Thyroid gland (tissue), 4 donors: ENCODE results near the gene ZBTB12. TPM values are rescaled to one million over a fixed set of nuclear protein-coding genes. Genes with fewer than 3 reads are reported as not detected.

Experiments used
- DNase-seq, 2 donors: peaks; one replicate each; pipeline ENCODE4 v3.0.0-alpha.2; 2019
- H3K27ac ChIP-seq, 3 donors: fragments of 200-600 bp; sonication (generic); 1 replicate in 2 of 3; 2 replicates in 1 of 3; pipeline ENCODE4 v1.5.1; 2016 to 2019; ENCODE audit warnings: mild to moderate bottlenecking in 1 of 3, moderate library complexity in 1 of 3
- H3K27me3 ChIP-seq: fragments of 200-600 bp; sonication (generic); one replicate; pipeline ENCODE4 v1.5.1; 2019
- H3K36me3 ChIP-seq, 2 donors: fragments of 200-600 bp; sonication (generic); one replicate each; pipeline ENCODE4 v1.5.1; 2016 to 2019
- H3K4me1 ChIP-seq, 2 donors: fragments of 200-600 bp; sonication (generic); one replicate each; pipeline ENCODE4 v1.5.1; 2017 to 2019
- H3K4me3 ChIP-seq, 3 donors: fragments of 200-600 bp; sonication (generic); replicated peaks in 1 of 3; 1 replicate in 2 of 3; 2 replicates in 1 of 3; pipeline ENCODE4 v1.5.1; 2016; ENCODE audit warnings: mild to moderate bottlenecking in 1 of 3
- H3K9me3 ChIP-seq: fragments of 200-600 bp; sonication (generic); one replicate; pipeline ENCODE4 v1.5.1; 2017
- POLR2A ChIP-seq, 2 donors: fragments of 450-650 bp; IDR thresholded peaks; one replicate each; pipeline ENCODE4 v1.6.1; 2017; ENCODE audit warnings: antibody characterized with exemption in 2 of 2, mild to moderate bottlenecking in 2 of 2, moderate library complexity in 1 of 2
- WGBS, 2 donors: methylation state at CpG; one replicate each; pipeline ENCODE4 v1.1.5; 2017; 5-methylcytosine and 5-hydroxymethylcytosine counted together
- intact Hi-C: fragments of 100-400 bp; cut with DNase I; formaldehyde crosslinking; loops from one replicate; pipeline ENCODE4 v1.15.1; 2023
- total RNA-seq, 4 donors: library from RNA; depleted of rRNA; stranded (reverse); fragments of >200 nt; gene quantifications; one replicate each; pipeline ENCODE4 v1.2.3, GENCODE V29; 2016
- TF ChIP-seq, protein P1 (sequence below), 6 experiments: fragments of 200-600 bp in 3 of 6; fragments of 450-650 bp in 3 of 6; sonication (generic) in 3 of 6; IDR thresholded peaks; one replicate each; pipeline ENCODE4 v1.5.1; 2016 to 2019; ENCODE audit warnings: antibody characterized with exemption in 6 of 6, mild to moderate bottlenecking in 2 of 6, inconsistent platforms in 1 of 6, moderate library complexity in 1 of 6

ZBTB12 gene
- total RNA-seq, 4 donors from 2014 or later, result 0.94 to 2.9 (median 1.5) TPM

DNA sequence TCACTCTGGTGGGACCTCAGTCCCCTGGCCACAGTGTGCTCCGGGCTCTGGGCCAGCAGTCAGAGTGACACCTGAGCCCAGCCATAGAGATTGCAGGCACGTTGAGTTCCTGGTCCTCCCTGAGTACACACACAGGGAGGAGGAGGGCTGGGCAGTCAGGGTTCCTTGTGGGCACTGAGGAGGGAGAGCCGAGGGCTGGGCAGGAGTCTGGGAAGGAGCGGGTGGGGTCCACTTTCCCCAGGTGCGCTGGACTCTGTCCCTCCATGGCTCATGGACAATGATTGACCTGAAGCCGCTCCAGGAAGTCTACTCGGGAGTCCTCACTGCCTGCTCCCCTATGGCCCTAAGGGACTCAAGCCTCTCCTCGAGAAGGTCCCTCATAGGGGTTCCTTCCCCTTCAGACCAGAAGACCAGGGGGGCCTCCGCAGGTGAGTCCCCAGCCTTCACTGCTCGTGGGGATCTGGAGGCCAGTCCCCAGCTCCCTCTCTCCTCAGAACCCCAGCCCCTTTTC is 24.2 kb downstream of the ZBTB12 start:
- TF ChIP-seq, protein P1, sequence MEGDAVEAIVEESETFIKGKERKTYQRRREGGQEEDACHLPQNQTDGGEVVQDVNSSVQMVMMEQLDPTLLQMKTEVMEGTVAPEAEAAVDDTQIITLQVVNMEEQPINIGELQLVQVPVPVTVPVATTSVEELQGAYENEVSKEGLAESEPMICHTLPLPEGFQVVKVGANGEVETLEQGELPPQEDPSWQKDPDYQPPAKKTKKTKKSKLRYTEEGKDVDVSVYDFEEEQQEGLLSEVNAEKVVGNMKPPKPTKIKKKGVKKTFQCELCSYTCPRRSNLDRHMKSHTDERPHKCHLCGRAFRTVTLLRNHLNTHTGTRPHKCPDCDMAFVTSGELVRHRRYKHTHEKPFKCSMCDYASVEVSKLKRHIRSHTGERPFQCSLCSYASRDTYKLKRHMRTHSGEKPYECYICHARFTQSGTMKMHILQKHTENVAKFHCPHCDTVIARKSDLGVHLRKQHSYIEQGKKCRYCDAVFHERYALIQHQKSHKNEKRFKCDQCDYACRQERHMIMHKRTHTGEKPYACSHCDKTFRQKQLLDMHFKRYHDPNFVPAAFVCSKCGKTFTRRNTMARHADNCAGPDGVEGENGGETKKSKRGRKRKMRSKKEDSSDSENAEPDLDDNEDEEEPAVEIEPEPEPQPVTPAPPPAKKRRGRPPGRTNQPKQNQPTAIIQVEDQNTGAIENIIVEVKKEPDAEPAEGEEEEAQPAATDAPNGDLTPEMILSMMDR (IDR thresholded peaks at IDR 0.05), result no peak
- TF ChIP-seq POLR2A (IDR thresholded peaks at IDR 0.05), result peak in 1 of 2 donors; percentile 21
- H3K36me3 ChIP-seq, result peaks cover 22% of the 10 kb centered on the region in 2 donors
- H3K4me1 ChIP-seq, result peaks cover 3 to 18% of the 10 kb centered on the region in 2 donors
- H3K27me3 ChIP-seq, result no peaks in the 10 kb centered on the region
- H3K4me3 ChIP-seq, result no peak overlapping the region
- H3K27ac ChIP-seq, result no peak overlapping the region
- intact Hi-C loops, result no loop called here
- DNase-seq, result peak; percentile 86 to 87
- no peaks in the 10 kb centered on the region for H3K9me3 ChIP-seq
- 31 to 41% methylated on average over 7 to 10 of the region's 10 CpGs for WGBS, 2 donors

DNA sequence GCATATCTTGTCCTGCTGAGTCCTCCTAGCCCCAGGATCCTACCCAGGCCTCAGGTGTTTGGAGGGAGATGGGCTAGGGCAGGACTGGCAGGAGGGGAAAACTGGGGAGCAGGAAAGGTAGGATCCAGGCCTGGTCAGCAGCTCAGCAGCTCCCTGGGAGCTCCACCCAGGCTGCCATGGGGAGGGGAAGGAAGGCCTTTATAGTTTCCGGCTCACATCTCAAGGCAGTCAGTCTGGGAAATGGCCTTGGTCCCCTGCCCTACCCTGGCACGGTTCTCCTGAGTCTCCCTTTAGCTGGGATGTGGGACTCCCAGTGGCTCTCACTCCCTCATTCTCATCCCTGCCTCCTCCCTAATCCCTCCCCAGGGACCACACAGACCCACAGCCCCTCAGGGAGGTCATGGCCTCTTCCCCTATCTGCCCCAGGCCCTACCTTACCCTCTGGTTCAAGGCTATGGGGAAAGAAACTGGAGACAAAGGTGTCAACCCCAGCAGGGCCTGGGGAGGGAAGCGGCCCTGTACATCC is 24.7 kb downstream of the ZBTB12 start:
- Histone ChIP-seq H3K36me3 (peaks cover 17% of the 10 kb centered on the region in 2 donors), H3K4me1 (peaks cover 3 to 18% of the 10 kb centered on the region in 2 donors), H3K4me3 (no peak overlapping the region), H3K27me3 (no peaks in the 10 kb centered on the region), H3K9me3 (no peaks in the 10 kb centered on the region), H3K27ac (peak overlapping the region in 1 of 3 donors; percentile 17)
- 62 to 63% methylated on average over 3 of the region's 3 CpGs for WGBS, 2 donors
- TF ChIP-seq POLR2A (IDR thresholded peaks at IDR 0.05), result no peak
- TF ChIP-seq, protein P1 (IDR thresholded peaks at IDR 0.05), result no peak
- intact Hi-C loops, result no loop called here
- DNase-seq, result no peak

DNA sequence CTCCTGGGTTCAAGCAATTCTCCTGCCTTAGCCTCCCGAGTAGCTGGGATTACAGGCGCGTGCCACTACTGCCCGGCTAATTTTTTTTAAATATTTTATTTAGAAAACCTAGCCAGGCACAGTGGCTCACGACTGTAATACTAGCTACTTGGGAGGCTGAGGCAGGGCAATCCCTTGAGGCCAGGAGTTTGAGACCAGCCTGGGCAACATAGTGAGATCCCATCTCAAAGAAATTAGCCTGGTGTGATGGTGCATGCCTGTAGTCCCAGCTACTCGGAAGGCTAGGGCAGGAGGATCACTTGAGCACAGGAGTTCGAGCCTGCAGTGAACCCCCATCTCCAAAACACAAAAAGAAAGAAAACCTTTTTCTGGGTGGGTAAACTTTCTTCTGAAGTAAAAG is 25.5 kb downstream of the ZBTB12 start:
- Histone ChIP-seq H3K4me1 (peaks cover 3 to 20% of the 10 kb centered on the region in 2 donors), H3K4me3 (no peak overlapping the region), H3K9me3 (no peaks in the 10 kb centered on the region), H3K27me3 (no peaks in the 10 kb centered on the region), H3K36me3 (peaks cover 10 to 16% of the 10 kb centered on the region in 2 donors), H3K27ac (no peak overlapping the region)
- no peak for DNase-seq
- no peak for TF ChIP-seq POLR2A (IDR thresholded peaks at IDR 0.05)
- TF ChIP-seq, protein P1 (IDR thresholded peaks at IDR 0.05), result no peak
- WGBS, 2 donors, result 93 to 94% methylated on average over 7 of the region's 7 CpGs
- intact Hi-C loops, result no loop called here

DNA sequence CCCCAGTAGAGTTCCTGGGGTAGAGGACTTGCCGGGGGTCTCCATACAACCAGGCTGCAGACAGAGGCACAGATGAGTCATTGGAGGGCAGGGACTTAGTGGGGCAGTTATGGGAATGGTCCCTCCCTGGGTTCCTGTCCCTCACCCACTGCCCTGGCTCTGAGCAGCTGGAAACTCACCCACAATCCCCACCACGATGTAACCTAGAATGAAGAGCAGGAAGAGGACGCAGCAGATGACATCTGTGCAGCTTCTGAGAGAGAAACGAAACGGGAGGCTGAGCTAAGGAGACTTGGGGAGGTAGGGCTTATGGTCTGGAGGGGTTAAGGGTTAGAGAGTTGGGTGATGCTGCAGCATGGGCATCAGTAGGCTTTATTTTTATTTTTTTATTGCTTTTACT is 26.0 kb downstream of the ZBTB12 start:
- Histone ChIP-seq H3K9me3 (no peaks in the 10 kb centered on the region), H3K36me3 (peaks cover 10 to 12% of the 10 kb centered on the region in 2 donors), H3K27me3 (no peaks in the 10 kb centered on the region), H3K4me3 (no peak overlapping the region), H3K4me1 (peaks cover 3 to 25% of the 10 kb centered on the region in 2 donors), H3K27ac (no peak overlapping the region)
- 78 to 80% methylated on average over 5 of the region's 5 CpGs for WGBS, 2 donors
- no peak for DNase-seq
- TF ChIP-seq, protein P1 (IDR thresholded peaks at IDR 0.05), result no peak
- no peak for TF ChIP-seq POLR2A (IDR thresholded peaks at IDR 0.05)
- intact Hi-C loops, result no loop called here

DNA sequence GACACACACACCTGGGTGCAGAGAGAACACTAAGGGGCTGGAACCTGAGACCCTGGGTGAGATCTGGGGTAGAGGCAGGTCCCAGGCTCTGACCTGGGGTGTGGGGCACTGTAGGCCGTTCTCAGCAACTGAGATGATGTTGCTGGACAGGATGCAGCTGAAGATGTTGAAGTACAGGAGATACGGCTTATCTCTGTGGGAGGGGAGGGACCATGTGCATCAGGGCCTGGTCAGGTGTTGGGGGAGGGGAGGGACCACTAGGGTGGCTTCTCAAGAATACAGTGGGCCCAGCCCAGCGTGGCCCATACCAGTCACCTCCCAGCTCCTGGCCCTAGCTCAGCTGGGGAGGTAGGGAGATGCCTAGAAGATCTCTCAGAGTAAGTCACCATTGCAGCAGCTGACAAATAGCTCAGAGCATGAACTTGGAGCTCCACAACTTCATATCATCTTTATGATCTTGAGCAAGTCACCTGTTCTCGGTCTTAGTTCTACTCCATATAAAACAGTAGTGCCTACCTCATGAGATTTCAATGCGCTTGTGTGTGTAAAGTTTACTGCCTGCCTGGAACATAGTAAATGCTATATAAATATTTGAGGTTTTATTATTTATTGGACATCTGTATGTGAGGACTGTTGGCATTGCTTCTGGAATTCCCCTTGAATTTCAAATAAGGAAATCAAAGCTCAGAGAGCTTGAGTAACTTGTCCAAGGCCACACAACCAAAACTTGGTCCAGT is 26.9 kb downstream of the ZBTB12 start:
- Histone ChIP-seq H3K36me3 (peaks cover 3 to 5% of the 10 kb centered on the region in 2 donors), H3K4me1 (peaks cover 3 to 30% of the 10 kb centered on the region in 2 donors), H3K27ac (peak overlapping the region in 2 of 3 donors; percentile 50 to 65), H3K4me3 (no peak overlapping the region), H3K9me3 (no peaks in the 10 kb centered on the region), H3K27me3 (no peaks in the 10 kb centered on the region)
- no peak for DNase-seq
- 80 to 93% methylated on average over 5 of the region's 5 CpGs for WGBS, 2 donors
- intact Hi-C loops, result no loop called here
- TF ChIP-seq, protein P1 (IDR thresholded peaks at IDR 0.05), result no peak
- TF ChIP-seq POLR2A (IDR thresholded peaks at IDR 0.05), result no peak
